Stimulated activated memory B cell treated with anti-CD40 and anti-IgM and Interleukin-4, amounts not matched to agents 10 μg/mL and 1 μg/mL and 100 μg/mL, for 72 hours (primary cell): ENCODE data around the gene VPS37C.

Experiments
- ATAC-seq: fragments of 150-1000 bp; cut with Tn5 transposase; 2 replicates; pipeline ENCODE4 v1.10.0; 2021
- H3K27ac Mint-ChIP-seq: one replicate; pipeline ENCODE4 v1.8.0; 2022; ENCODE audit warnings: mild to moderate bottlenecking, mixed read lengths
- H3K27me3 Mint-ChIP-seq: one replicate; pipeline ENCODE4 v1.8.0; 2022; ENCODE audit warnings: mixed read lengths
- H3K36me3 Mint-ChIP-seq: one replicate; pipeline ENCODE4 v1.8.0; 2022; ENCODE audit warnings: mixed read lengths
- H3K4me1 Mint-ChIP-seq: one replicate; pipeline ENCODE4 v1.8.0; 2022; ENCODE audit warnings: mixed read lengths
- H3K4me3 Mint-ChIP-seq: one replicate; pipeline ENCODE4 v1.8.0; 2022; ENCODE audit warnings: mild to moderate bottlenecking, moderate library complexity, mixed read lengths
- H3K9me3 Mint-ChIP-seq: one replicate; pipeline ENCODE4 v1.8.0; 2022; ENCODE audit warnings: mixed read lengths

The VPS37C gene

DNA sequence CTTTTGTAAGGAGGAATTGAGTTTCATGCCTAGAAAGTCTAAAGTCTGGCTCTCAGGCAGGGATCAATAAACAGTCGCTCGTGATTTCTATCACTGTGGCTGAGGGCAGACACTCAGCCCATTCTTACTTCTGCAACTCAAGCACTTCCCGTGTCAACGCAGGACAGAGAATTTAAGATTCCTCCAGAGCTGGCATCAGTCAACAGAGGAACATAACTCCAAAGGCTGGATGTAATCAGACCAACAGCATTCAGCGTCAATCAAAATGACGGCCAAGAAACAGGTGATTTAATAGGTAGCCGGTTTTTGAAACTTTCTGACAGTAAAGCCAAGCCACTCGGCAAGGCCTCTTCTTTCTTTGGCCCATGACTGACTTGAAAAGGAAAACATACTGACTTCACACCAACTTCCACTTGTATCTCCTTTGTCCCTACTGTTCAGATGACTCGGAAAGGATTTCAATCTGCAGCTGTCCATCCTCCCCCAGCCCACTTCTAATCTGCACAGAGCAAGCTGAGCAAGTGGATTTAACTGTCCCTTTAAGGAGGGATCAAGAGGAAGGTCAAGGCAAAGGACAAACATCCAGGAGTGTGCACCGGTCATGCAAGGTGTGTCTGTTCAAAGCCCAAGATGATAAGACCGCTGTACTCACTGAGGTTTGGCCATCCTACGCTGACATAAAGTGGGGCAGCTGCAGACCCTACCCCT is 9.5 kb downstream of the VPS37C start:
- H3K27ac Mint-ChIP-seq, result no peak overlapping the region
- H3K27me3 Mint-ChIP-seq, result no peaks in the 10 kb centered on the region
- ATAC-seq, result no peak
- H3K36me3 Mint-ChIP-seq, result peaks cover 32% of the 10 kb centered on the region
- H3K4me1 Mint-ChIP-seq, result peaks cover 53% of the 10 kb centered on the region
- peaks cover 11% of the 10 kb centered on the region for H3K9me3 Mint-ChIP-seq
- no peak overlapping the region for H3K4me3 Mint-ChIP-seq

DNA sequence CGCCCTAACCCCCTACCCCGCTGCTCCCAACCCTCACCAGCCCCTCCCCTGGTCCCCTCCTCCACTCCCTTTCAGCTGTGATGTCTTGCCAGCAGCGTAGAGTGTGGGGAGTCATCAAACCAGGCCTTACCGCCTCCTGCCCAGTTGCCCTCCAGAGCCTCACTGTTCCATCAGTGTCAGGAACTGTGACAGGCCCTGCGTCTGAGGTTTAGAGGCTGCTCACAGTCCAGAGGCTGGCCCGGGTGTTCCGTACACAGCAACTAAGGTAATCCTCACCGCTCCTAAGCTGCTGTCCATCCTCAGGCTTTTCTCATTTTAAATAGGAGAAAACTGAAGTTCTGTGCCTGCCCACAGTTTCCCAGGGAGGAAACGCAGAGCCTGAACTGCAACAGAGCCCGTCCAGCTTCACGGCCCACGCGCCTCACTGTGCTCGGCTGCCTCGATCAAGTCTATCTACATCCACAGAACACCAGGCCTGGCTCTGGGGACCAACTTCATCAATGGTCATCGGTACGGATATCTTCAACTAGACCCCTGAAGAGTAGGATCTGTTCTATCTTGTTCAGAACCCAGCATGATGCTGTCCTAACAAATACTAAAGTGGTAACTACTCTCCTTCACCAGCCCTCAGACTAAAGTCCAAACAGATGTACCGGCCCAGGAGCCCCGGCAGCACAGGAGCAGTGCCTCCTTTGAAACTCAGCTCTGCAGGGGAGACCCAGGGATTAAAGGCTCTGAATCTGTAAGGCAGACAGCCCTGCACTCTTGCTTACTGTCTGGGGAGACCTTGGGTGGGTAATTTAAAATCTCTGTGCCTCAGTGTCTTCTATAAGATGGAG is 10.3 kb downstream of the VPS37C start:
- H3K27me3 Mint-ChIP-seq, result no peaks in the 10 kb centered on the region
- peaks cover 30% of the 10 kb centered on the region for H3K36me3 Mint-ChIP-seq
- H3K4me3 Mint-ChIP-seq, result no peak overlapping the region
- H3K27ac Mint-ChIP-seq, result no peak overlapping the region
- ATAC-seq, result no peak
- H3K4me1 Mint-ChIP-seq, result peaks cover 56% of the 10 kb centered on the region
- peaks cover 10% of the 10 kb centered on the region for H3K9me3 Mint-ChIP-seq

DNA sequence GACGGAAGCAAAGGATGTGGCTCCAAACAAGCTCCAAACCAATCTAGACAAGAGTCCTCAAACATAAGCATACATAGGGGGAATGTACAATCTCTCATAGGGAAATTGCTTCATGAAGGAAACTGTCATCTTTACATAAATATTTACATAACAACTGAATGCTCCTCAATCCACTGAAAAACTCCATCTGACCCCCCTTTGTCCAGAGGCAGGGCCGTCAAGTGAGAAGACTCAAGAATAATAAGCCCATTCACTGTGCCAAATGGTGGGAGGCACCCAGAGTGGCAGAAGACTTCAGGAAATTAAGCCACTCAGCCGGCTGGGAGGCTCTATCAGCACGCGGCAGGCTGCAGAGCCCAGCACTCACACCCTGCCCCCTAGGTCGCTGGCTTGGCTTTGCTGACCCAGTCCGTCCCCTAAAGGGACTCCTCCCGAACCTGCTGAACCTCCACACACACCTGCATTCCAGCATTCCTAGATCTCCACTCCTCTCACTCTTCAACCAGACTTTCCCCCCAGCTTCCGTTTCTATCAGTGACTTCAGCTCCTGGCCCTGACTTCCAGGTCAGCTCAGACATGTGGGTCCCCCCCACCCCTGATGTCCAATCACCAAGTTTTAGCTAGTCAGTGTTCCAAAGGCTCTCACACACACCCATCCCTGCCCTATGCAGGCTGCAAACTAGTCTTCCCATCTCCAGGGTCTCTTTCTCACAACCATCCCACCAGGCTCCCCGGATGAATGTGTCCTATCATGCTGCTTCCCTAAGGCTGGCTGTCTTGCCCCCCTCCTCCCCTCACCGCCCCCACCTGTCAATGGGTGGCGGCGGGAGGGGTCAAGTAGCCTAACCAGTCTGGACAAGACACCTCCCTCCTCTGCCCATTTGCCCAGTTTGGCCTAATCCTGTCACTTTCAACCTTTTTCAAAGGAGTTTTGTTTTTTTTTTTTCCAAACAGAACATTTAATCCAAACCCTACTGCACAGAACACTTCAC is 11.3 kb downstream of the VPS37C start:
- Mint-ChIP-seq H3K4me1 (peaks cover 52% of the 10 kb centered on the region), H3K27me3 (no peaks in the 10 kb centered on the region), H3K4me3 (no peak overlapping the region), H3K9me3 (peaks cover 6% of the 10 kb centered on the region), H3K27ac (peak overlapping the region; percentile 6), H3K36me3 (peaks cover 21% of the 10 kb centered on the region)
- no peak for ATAC-seq

DNA sequence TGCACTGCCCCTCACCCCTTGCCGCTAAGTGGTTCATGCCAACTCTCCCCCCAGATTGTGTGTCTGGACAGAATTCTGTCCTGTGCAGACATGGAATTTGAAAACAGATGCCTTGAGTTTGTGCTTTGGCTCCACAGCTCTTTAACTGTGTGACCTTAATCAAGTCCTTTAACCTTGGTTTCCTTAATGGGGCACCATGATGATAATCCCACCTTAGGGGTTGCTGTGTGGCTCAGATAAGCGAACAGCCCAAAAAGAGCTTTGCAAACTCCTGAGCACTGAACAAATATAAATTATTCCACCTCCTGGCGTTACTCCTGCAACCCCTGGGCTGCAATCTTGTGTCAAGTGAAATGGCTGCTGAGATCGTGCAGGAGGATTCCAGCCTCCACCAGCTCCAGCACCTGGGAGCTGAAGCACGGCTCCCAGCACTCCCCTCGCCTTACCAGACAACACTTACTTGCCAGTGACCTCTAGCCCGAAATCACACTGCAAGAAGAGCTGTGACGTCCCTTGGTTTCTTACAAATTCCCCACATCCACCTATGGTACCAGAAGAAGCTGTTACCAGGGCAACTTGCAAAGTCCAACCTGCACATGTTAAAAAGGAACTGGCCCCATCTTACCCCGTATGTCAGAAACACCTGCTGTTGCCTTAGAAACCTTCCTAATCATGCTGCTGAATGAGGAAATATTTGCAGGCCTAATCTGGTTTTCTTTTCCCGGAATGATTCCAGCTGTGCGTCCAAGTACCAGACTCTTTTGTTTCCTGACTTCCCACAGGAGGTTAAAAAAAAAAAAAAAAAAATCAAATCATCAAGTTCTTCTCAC is 13.2 kb downstream of the VPS37C start:
- H3K27ac Mint-ChIP-seq, result no peak overlapping the region
- peaks cover 41% of the 10 kb centered on the region for H3K4me1 Mint-ChIP-seq
- H3K9me3 Mint-ChIP-seq, result no peaks in the 10 kb centered on the region
- no peaks in the 10 kb centered on the region for H3K27me3 Mint-ChIP-seq
- peaks cover 10% of the 10 kb centered on the region for H3K36me3 Mint-ChIP-seq
- H3K4me3 Mint-ChIP-seq, result no peak overlapping the region
- ATAC-seq, result no peak

DNA sequence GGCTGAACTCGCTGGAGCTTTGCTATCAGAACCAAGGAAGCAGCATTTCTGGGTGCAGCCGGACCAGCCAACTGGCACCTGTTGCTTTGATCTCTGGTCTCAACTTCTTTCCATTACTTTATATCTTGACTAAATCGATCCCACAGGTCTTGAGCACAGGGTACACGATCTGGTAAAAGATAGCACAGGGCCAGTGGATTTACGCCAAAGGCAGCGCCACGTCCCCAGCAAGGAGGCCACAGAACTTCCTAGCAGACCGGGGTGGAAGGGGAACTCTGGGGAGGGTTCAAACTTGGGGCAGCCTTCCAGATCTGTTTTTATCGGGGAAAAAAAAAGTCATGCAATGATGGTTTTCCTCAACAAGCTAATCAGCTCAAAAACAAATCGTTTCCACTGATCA is 14.0 kb downstream of the VPS37C start:
- Mint-ChIP-seq H3K36me3 (peaks cover 5% of the 10 kb centered on the region), H3K4me1 (peaks cover 37% of the 10 kb centered on the region), H3K27me3 (no peaks in the 10 kb centered on the region), H3K27ac (no peak overlapping the region), H3K9me3 (no peaks in the 10 kb centered on the region), H3K4me3 (no peak overlapping the region)
- ATAC-seq, result no peak

DNA sequence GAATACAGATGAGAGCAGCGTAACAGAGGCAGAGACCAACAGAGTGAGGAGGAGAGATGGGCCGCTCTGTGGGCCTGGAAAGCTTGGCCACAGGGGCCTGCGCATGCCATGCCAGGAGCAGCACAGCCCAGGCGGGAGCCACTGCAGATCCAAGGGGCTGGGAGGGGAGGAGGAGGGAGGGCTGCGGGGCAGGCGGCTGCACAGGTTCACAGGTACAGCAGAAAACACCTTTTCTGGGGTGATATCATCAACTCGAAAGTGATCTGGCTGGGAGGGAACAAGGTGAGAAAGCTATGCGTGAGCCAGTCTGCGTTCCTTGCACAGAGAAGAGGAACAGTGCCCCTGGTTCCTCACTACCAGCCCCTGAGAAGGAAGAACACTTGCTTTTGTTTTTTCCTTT is 14.8 kb downstream of the VPS37C start:
- H3K27ac Mint-ChIP-seq, result no peak overlapping the region

DNA sequence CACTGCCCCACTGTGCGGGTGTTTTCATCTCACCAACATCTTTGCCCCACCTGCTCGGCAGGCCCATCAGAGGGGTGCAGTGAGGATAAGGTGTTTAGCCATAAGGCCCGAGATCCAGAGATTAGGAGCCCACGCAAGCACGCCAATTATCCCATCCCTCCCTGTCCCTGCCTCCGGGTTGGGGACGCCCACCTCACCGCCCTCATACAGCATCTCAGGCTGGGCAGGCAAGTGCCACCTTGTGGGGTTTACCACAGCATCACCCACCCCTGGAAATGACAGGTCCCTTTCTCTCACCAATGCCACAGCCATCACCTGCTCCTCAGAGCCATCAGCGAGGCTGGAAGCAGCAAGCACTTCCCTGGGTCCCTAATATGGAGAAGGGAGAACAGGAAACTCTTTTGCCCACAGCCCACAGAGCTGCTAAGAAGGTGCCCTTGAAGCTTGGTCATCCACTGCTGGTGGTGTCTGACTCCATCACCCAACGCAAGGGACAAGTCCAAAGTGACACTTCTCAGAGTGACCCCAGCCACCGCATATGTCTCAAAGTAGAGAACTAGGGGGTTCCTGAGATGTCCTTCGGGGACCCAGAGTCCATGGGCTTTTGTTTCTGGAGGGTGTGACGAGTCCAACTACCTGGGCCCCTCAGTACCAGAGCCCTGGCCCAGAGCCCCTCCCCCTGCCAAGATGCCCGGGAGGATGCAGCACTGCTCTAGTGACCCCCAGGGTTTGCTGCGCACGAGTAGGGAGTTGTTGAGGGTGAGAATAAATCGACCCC is 15.8 kb downstream of the VPS37C start:
- Mint-ChIP-seq H3K36me3 (peaks cover 5% of the 10 kb centered on the region), H3K9me3 (no peaks in the 10 kb centered on the region), H3K27me3 (no peaks in the 10 kb centered on the region), H3K27ac (no peak overlapping the region), H3K4me1 (peaks cover 53% of the 10 kb centered on the region), H3K4me3 (no peak overlapping the region)
- ATAC-seq, result no peak

More for the DNA sequence above, 14.8 kb downstream of the VPS37C start:
- H3K36me3 Mint-ChIP-seq, result peaks cover 5% of the 10 kb centered on the region
- ATAC-seq, result no peak
- no peaks in the 10 kb centered on the region for H3K9me3 Mint-ChIP-seq
- no peaks in the 10 kb centered on the region for H3K27me3 Mint-ChIP-seq
- H3K4me3 Mint-ChIP-seq, result no peak overlapping the region
- H3K4me1 Mint-ChIP-seq, result peaks cover 45% of the 10 kb centered on the region

DNA sequence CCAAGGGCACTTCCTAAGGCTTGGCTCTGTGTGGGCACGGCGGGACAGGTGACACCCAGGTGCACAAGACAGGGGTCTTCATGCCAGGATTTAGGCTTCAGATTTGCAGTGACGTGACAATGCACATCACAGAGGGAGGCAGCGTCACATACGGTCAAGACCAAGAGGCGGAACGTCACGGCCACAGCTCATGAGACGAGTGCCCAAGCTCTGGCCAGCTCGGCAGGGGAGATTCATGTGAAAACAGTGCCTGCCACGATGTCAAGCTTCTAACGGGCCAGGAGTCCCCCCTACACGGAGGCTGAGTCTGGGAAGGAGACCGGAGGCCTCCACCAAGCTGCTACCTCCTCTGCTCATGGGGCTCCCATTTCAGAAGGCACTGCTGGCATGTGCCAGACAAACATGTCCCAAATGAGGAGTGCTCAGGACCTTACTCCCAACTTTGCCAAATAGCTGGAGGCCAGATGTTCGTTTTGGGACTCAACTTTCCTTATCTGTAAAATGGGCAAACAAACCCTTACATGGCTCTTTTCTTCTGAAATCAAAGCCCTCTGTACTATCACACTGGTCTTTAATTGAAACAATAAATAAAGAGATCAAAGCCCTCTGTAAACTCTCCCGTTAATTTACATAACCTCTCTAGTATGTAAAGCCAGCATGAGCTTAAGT is 16.6 kb downstream of the VPS37C start:
- Mint-ChIP-seq H3K27ac (no peak overlapping the region), H3K36me3 (peaks cover 5% of the 10 kb centered on the region)
- ATAC-seq, result no peak

DNA sequence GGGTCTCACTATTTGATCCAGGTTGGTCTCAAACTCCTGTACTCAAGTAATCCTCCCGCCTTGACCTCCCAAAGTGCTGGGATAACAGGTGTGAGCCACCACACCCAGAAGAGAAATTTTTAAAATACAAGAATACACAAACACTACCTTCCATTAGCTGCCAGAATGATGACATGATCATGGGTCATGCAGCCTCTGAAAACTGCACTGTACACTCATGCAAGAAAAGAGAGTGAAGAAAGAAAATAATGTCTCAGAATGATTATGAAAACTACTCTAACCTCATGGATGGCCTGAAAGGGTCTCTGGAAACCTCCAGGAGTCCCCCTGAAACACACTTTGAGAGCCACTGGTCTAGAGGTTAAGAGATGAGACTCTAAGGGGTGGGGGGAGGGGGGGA is 18.8 kb downstream of the VPS37C start:
- ATAC-seq, result no peak
- H3K36me3 Mint-ChIP-seq, result peaks cover 20% of the 10 kb centered on the region
- no peaks in the 10 kb centered on the region for H3K9me3 Mint-ChIP-seq
- no peak overlapping the region for H3K27ac Mint-ChIP-seq
- H3K4me3 Mint-ChIP-seq, result no peak overlapping the region
- H3K27me3 Mint-ChIP-seq, result no peaks in the 10 kb centered on the region
- peaks cover 60% of the 10 kb centered on the region for H3K4me1 Mint-ChIP-seq

More for the DNA sequence above, 16.6 kb downstream of the VPS37C start:
- H3K4me1 Mint-ChIP-seq, result peaks cover 53% of the 10 kb centered on the region
- H3K27me3 Mint-ChIP-seq, result no peaks in the 10 kb centered on the region
- no peak overlapping the region for H3K4me3 Mint-ChIP-seq
- H3K9me3 Mint-ChIP-seq, result no peaks in the 10 kb centered on the region

DNA sequence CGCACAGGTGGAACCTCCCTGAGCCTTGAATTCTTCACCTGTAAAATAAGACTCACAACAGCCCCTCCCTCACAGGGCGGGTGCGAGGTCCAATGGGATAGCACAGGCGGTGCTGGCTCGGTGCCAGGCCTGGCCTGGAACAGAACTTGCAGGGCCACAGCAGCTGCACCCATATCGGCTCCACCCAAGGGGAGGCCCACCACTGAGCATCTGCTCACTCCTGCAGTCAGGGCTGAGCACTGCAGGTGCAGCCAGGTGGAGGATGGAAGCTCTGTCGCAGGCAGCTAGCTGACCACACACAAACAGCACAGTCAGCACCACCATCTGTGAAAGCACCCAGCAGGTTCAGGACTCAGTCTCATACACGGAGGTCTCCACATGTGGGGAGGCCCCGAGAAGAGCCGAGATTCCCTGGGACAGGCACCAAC is 19.6 kb downstream of the VPS37C start:
- peaks cover 60% of the 10 kb centered on the region for H3K4me1 Mint-ChIP-seq
- H3K9me3 Mint-ChIP-seq, result peaks cover 3% of the 10 kb centered on the region
- peak overlapping the region; percentile 59 for H3K27ac Mint-ChIP-seq
- no peaks in the 10 kb centered on the region for H3K27me3 Mint-ChIP-seq
- peaks cover 28% of the 10 kb centered on the region for H3K36me3 Mint-ChIP-seq
- peak; percentile 73 for ATAC-seq
- no peak overlapping the region for H3K4me3 Mint-ChIP-seq

DNA sequence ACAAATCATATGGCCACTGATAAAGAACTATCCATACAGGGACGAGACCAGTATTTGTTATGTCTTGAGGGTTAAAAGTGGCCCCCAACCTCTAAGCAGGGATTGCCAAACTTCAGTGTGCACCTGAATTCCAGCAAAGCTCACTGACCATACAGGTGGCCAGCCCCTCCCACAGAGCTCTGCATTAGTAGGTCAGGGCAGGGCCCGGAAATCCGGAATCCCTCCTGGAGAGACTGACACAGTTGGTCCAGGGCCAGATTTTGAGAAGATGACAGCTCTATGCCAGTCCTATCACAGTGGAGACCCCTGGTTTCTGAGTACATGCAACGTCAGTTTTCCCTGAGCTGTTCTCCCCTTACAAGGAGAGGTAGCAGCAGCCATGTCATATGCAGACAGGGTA is 20.8 kb downstream of the VPS37C start:
- Mint-ChIP-seq H3K36me3 (peaks cover 27% of the 10 kb centered on the region), H3K9me3 (peaks cover 3% of the 10 kb centered on the region), H3K27ac (no peak overlapping the region), H3K4me1 (peaks cover 49% of the 10 kb centered on the region), H3K4me3 (no peak overlapping the region), H3K27me3 (no peaks in the 10 kb centered on the region)
- no peak for ATAC-seq

DNA sequence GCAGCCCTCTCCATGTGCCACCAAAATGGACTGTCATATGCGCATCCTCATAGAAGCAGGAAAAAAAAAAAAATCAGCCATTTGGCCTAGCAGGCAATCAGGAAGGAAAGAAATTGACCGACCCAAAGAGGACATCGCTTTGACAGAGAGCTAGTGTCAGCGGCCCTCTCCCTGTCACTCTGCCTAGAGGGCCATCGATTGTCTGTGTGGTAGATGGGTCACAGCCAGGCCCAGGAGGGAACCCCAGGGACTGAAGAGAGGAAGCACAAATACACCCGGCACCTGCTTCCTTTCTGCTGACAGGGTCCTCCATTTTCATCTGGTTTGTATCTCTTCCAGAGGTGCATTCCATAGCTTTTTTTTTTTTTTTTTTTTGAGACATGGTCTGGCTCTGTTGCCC is 21.8 kb downstream of the VPS37C start:
- Mint-ChIP-seq H3K4me3 (no peak overlapping the region), H3K4me1 (peaks cover 49% of the 10 kb centered on the region), H3K27me3 (no peaks in the 10 kb centered on the region), H3K36me3 (peaks cover 27% of the 10 kb centered on the region), H3K27ac (peak overlapping the region; percentile 58), H3K9me3 (peaks cover 3% of the 10 kb centered on the region)
- no peak for ATAC-seq

DNA sequence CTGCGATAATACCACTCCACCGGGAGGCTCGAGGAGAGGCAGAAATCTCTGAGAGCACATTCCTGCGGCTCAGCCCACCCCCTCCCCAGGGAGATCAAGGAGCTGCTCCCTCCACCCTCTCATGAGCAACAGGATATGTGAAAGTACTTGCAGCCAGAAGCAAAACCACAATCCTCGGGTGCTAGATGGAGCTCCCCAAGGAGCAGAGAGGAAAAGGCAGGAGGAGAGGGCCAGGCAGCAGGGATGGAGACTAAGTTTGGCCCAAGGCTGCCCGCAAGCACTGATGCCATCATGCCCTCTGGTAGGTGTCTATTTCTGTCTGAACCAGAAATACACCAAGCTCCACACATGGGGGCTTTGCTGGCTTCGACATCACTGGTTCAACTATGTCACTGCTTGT is 22.3 kb downstream of the VPS37C start:
- H3K36me3 Mint-ChIP-seq, result peaks cover 27% of the 10 kb centered on the region
- no peak overlapping the region for H3K4me3 Mint-ChIP-seq

More for the DNA sequence above, 22.3 kb downstream of the VPS37C start:
- peak overlapping the region; percentile 58 for H3K27ac Mint-ChIP-seq
- peaks cover 49% of the 10 kb centered on the region for H3K4me1 Mint-ChIP-seq
- H3K27me3 Mint-ChIP-seq, result no peaks in the 10 kb centered on the region
- peaks cover 3% of the 10 kb centered on the region for H3K9me3 Mint-ChIP-seq
- ATAC-seq, result no peak
